ENCODE data around the gene BMP6.

The BMP6 gene

GRCh38 chr6:7706269-7706668, 19.6 kb upstream of the BMP6 start:
- H3K27ac ChIP-seq = no peak overlapping the region
- H3K4me3 ChIP-seq = no peak overlapping the region

GRCh38 chr6:7707787-7708186, 18.1 kb upstream of the BMP6 start:
- no peak overlapping the region for H3K4me3 ChIP-seq
- H3K27ac ChIP-seq = no peak overlapping the region

- Histone ChIP-seq H3K4me3 (no peak overlapping the region), H3K27ac (no peak overlapping the region)
Measured at GRCh38 chr6:7719364-7719850, 6.5 kb upstream of the BMP6 start.

GRCh38 chr6:7720346-7720745, 5.6 kb upstream of the BMP6 start:
- H3K27ac ChIP-seq = no peak overlapping the region

GRCh38 chr6:7721649-7722048, 4.2 kb upstream of the BMP6 start:
- Histone ChIP-seq H3K27ac (no peak overlapping the region), H3K4me3 (no peak overlapping the region)

More at GRCh38 chr6:7720346-7720745, 5.6 kb upstream of the BMP6 start:
- H3K4me3 ChIP-seq = no peak overlapping the region

- Histone ChIP-seq H3K27ac (no peak overlapping the region), H3K4me3 (no peak overlapping the region)
Measured at GRCh38 chr6:7723041-7723447, 2.9 kb upstream of the BMP6 start.

- Histone ChIP-seq H3K4me3 (no peak overlapping the region), H3K27ac (no peak overlapping the region)
Measured at GRCh38 chr6:7723554-7723953, 2.3 kb upstream of the BMP6 start.

GRCh38 chr6:7725412-7725811, 487 bp upstream of the BMP6 start:
- H3K4me3 ChIP-seq = peak overlapping the region in 4 of 7 experiments; percentile 36 to 62 (median 50)
- no peak overlapping the region for H3K27ac ChIP-seq

GRCh38 chr6:7726416-7727085, 652 bp downstream of the BMP6 start:
- H3K4me3 ChIP-seq = peak overlapping the region; percentile 36 to 62 (median 43)

GRCh38 chr6:7727086-7727945, 1.4 kb downstream of the BMP6 start:
- no peak overlapping the region for H3K27ac ChIP-seq
- H3K4me3 ChIP-seq = peak overlapping the region; percentile 24 to 62 (median 43)

More at GRCh38 chr6:7726416-7727085, 652 bp downstream of the BMP6 start:
- no peak overlapping the region for H3K27ac ChIP-seq

- peak overlapping the region; percentile 24 to 62 (median 43) for H3K4me3 ChIP-seq
- no peak overlapping the region for H3K27ac ChIP-seq
Measured at GRCh38 chr6:7727946-7728854, 2.3 kb downstream of the BMP6 start.

GRCh38 chr6:7728855-7729590, 3.1 kb downstream of the BMP6 start:
- H3K27ac ChIP-seq = no peak overlapping the region
- H3K4me3 ChIP-seq = peak overlapping the region in 2 of 7 experiments; percentile 24 to 36

GRCh38 chr6:7730001-7730783, 4.3 kb downstream of the BMP6 start:
- Histone ChIP-seq H3K27ac (peak overlapping the region in 1 of 21 experiments; percentile 16), H3K4me3 (no peak overlapping the region)

- H3K27ac ChIP-seq = peak overlapping the region in 1 of 21 experiments; percentile 16
Measured at GRCh38 chr6:7730784-7731227, 4.9 kb downstream of the BMP6 start.

GRCh38 chr6:7731294-7731693, 5.4 kb downstream of the BMP6 start:
- Histone ChIP-seq H3K27ac (peak overlapping the region in 1 of 21 experiments; percentile 29), H3K4me3 (no peak overlapping the region)

More at GRCh38 chr6:7730784-7731227, 4.9 kb downstream of the BMP6 start:
- no peak overlapping the region for H3K4me3 ChIP-seq

- Histone ChIP-seq H3K27ac (no peak overlapping the region), H3K4me3 (no peak overlapping the region)
Measured at GRCh38 chr6:7732228-7732627, 6.3 kb downstream of the BMP6 start.

- no peak overlapping the region for H3K27ac ChIP-seq
- no peak overlapping the region for H3K4me3 ChIP-seq
Measured at GRCh38 chr6:7734707-7735383, 8.9 kb downstream of the BMP6 start.

GRCh38 chr6:7737106-7737505, 11.2 kb downstream of the BMP6 start:
- Histone ChIP-seq H3K27ac (no peak overlapping the region), H3K4me3 (no peak overlapping the region)
